HG02870 (cell line): ENCODE measurements around the gene RALGPS2.

Experiments used
- ATAC-seq: cut with Tn5 transposase; IDR thresholded peaks from one replicate; pipeline ENCODE4 v1.9.1; 2021; ENCODE audit warnings: mild to moderate bottlenecking, moderate library complexity; ENCODE audit not compliant: unreplicated experiment

Gene RALGPS2

GRCh38 chr1:178960482-178961240 lies 235.6 kb downstream of the RALGPS2 start:
- no peak for ATAC-seq

DNA sequence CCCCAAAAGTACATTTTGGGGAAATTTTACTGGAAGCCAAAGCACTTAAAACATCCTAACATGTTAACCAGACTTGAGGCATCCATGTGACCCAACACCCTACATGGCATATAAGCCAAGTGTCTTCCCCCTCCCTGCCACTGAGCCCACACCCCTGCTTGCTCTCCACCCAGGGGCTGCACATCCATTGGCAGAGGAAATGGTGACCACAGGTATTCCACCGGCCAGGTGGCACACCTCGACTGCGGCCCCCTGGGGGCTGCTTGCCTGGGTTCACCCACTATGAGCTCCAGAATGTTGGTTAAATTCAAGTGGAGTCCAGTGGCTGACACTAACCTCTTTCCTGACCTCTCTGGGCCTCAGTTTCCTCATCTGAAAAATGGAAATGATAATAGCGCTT lies 236.3 kb downstream of the RALGPS2 start:
- no peak for ATAC-seq

DNA sequence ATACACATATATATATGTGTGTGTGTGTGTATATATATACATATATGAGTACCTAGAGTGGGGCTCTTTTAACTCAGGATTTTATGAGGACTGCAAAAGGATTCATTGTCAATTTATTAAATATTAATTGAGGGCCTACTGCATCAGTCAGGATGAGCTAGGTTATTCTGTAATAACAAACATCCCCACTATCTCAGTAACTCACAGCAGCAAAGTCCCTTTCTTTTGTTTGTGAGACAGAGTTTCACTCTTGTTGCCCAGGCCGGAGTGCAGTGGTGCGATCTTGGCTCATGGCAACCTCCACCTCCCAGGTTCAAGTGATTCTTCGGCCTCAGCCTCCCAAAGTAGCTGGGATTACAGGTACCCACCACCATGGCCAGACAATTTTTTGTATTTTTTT lies 236.8 kb downstream of the RALGPS2 start:
- ATAC-seq = no peak

- no peak for ATAC-seq
Observed at GRCh38 chr1:178962853-178963711, 238.0 kb downstream of the RALGPS2 start.

DNA sequence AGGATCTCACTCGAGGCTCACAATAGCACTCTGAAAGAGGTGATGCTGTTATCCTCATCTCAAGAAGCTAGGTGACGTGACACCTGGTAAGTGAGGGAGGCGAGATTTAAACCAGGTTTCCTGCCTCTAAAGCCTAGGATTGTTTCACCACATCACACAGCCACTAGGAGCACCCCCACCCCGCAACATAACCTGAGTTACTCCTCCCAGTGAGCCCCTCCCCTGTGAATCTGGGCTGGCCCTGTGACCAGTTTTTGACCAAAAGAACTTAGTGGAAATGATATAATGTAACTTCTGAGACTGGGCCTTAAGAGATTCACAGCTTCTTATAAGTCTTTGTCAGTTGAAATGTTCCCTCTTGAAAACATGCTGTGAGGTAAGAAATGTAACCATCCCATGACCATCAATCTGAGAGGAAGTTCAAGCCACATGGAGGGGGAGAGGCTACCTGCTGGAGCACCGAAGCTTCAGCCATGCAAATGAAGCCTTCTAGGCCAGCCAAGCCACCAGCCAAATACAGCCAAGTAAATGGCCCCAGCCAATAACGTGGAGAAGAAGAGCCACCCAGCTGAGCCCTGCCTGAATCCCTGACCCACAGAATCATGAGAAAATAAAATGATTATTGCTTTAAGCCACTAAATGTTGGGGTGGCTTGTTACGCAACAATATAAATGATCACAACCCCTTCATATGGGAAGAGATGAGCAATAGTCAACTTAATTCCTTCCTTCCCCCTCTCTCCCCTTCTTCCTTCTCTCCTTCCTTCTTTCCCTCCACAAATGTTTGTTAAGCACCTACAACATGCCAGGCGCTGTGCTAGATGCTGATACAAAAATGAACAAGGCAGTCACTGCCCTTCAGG lies 239.7 kb downstream of the RALGPS2 start:
- ATAC-seq = no peak

GRCh38 chr1:178966312-178966711 lies 241.3 kb downstream of the RALGPS2 start:
- ATAC-seq = no peak

GRCh38 chr1:178969226-178969987 lies 244.4 kb downstream of the RALGPS2 start:
- no peak for ATAC-seq

DNA sequence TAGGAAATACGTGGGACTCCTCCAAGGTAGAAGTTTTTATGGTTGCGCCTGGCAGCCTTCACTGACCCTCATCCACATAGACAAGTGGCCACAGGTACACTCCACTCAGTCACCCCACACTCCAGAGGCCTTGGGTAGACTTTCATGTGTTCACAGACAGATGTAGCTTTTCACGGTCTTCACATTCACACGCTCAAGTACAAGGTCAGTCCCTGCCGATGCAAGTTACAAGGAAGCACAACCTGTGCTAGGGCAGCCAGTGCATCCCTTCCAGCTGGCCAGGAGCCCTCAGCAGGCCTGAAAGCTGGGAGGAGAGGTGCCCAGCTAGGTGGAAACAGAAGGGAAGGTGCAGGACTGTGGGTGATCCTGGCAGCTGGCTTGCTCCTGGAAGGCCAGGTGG lies 245.1 kb downstream of the RALGPS2 start:
- no peak for ATAC-seq
